Measurements from ENCODE around the gene NEU4.
"Not testable (repeated sequence)": the region's sequence is repeated elsewhere in the genome, so short reads cannot be mapped to it uniquely, and the experiment has no call there.

The NEU4 gene

DNA sequence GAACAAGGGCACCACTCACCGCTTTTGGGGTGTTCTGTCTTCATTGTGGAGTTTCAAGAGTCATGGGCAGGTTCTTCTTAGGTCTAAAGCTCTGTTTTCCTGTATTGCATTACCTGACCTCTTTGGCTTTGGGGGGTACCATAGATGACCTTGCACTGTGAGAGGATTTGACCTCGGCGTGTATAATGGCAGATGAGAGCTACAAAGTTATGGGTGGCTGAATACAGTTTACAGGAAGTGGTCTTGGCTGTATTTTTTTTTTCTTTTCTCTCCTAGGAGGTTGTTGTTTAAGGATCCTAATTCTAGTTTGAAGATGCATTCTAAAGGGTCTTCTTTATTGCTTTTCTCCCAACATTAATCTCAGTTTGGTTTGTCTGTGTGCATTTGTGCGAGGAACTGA, 20.9 kb upstream of the NEU4 start:
- ChIA-PET POLR2A (interaction anchor here (1.4 kb wide), 1 partner anchor 15 kb away, joined by 3 read pairs; no protein-coding TSS in a partner anchor), CTCF (no interaction called here)

DNA sequence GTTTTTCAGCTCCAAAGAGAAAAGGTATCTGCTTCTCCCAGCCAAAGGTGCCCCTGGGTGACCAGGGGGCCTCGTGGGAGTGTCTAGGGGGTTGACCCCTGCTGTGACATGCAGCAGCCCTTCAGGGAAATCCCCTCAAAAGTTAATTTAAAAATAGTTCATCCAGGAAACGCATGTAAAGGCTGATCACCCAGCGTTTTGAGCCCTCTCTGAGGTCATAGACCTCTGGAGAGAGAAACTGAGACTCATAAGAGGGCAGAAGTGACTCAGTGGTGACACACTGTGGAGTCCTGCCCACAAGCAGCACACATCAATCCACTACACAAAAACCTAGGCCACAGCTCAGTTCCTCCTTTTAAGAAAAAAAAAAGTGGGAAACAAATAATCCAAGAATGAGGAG, 20.4 kb upstream of the NEU4 start:
- POLR2A ChIA-PET = no interaction called here

More for the DNA sequence above, 20.9 kb upstream of the NEU4 start:
- no peak for DNase-seq (ENCODE audit: extremely low spot score)
- no peak for TF ChIP-seq TARDBP (IDR thresholded peaks at IDR 0.05)
- TF ChIP-seq L3MBTL2 (conservative IDR thresholded peaks at IDR 0.05) = no peak
- TF ChIP-seq NFRKB (IDR thresholded peaks at IDR 0.05) = no peak
- TF ChIP-seq LEF1 (IDR thresholded peaks at IDR 0.05; ENCODE audit: borderline replicate concordance) = no peak
- TF ChIP-seq FOXA1 (IDR thresholded peaks at IDR 0.05) = no peak

DNA sequence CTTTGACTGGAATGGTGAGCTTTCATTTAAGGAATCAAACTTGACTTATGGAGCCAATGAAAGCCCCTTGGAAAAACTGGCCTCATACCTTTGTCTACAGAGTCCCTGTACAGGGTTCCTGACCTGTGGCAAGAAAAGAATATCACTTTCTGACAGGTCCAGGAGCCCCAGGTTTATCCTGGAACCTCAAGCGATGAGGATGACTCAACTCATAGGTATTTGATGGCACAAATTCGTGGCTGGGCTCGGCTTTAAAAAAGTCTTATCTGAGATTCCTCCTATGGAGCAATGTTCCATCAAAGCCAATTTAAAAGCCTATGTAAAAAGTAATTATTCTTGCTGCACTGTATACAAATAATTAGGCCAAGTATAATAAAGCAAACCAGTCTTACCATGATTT, 17.6 kb upstream of the NEU4 start:
- POLR2A ChIA-PET; CTCF ChIA-PET; DNase-seq (ENCODE audit: extremely low spot score): not testable (repeated sequence)

More for the DNA sequence above, 20.4 kb upstream of the NEU4 start:
- no peak for DNase-seq (ENCODE audit: extremely low spot score)
- no peak for TF ChIP-seq SP1 (IDR thresholded peaks at IDR 0.05)
- TF ChIP-seq LEF1 (IDR thresholded peaks at IDR 0.05; ENCODE audit: borderline replicate concordance) = no peak
- TF ChIP-seq ARNT (IDR thresholded peaks at IDR 0.05) = no peak
- TF ChIP-seq HDGF (IDR thresholded peaks at IDR 0.05; ENCODE audit: borderline replicate concordance) = no peak
- TF ChIP-seq, protein P1, sequence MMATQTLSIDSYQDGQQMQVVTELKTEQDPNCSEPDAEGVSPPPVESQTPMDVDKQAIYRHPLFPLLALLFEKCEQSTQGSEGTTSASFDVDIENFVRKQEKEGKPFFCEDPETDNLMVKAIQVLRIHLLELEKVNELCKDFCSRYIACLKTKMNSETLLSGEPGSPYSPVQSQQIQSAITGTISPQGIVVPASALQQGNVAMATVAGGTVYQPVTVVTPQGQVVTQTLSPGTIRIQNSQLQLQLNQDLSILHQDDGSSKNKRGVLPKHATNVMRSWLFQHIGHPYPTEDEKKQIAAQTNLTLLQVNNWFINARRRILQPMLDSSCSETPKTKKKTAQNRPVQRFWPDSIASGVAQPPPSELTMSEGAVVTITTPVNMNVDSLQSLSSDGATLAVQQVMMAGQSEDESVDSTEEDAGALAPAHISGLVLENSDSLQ (IDR thresholded peaks at IDR 0.05) = no peak
- no peak for TF ChIP-seq FOXM1 (IDR thresholded peaks at IDR 0.05; ENCODE audit: borderline replicate concordance)
- no peak for TF ChIP-seq FOXK2 (IDR thresholded peaks at IDR 0.05)
- no peak for TF ChIP-seq NFRKB (IDR thresholded peaks at IDR 0.05)
- no peak for TF ChIP-seq SUZ12 (IDR thresholded peaks at IDR 0.05)
- TF ChIP-seq TARDBP (IDR thresholded peaks at IDR 0.05) = no peak
- no peak for TF ChIP-seq BHLHE40 (IDR thresholded peaks at IDR 0.05; ENCODE audit: borderline replicate concordance)
- no peak for TF ChIP-seq CTBP1 (IDR thresholded peaks at IDR 0.05; ENCODE audit: borderline replicate concordance)
- no peak for TF ChIP-seq L3MBTL2 (conservative IDR thresholded peaks at IDR 0.05)
- no peak for TF ChIP-seq FOXA1 (IDR thresholded peaks at IDR 0.05)
- no peak for TF ChIP-seq ELF4 (IDR thresholded peaks at IDR 0.05)
- no peak for TF ChIP-seq ZNF384 (IDR thresholded peaks at IDR 0.05)
- CTCF ChIA-PET = no interaction called here

DNA sequence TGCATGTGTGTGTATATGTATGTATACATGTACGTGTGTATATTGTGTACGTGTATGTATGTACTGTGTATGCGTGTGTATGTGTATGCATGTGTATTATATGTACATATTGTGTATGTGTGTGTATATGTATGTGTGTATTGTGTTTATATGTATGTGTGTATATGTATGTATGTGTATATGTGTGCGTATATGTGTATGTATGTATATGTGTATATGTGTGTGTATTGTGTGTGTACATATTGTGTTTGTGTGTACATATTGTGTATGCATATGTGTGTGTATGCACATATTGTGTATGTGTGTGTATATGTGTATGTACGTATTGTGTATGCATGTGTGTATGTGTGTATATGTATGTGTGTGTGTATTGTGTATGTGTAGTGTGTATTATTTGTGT, 15.6 kb upstream of the NEU4 start:
- ChIA-PET POLR2A (no interaction called here), CTCF (no interaction called here)
- no peak for DNase-seq (ENCODE audit: extremely low spot score)
- no peak for TF ChIP-seq BHLHE40 (IDR thresholded peaks at IDR 0.05; ENCODE audit: borderline replicate concordance)
- TF ChIP-seq ZNF384 (IDR thresholded peaks at IDR 0.05) = 0 out of 2 replicates have a peak, but pooled peaks have one; percentile 14
- peak; percentile 32; the same call in 1 of the 2 replicates for TF ChIP-seq TARDBP (IDR thresholded peaks at IDR 0.05)

- ChIA-PET CTCF (no interaction called here), POLR2A (no interaction called here)
- DNase-seq (ENCODE audit: extremely low spot score) = no peak
- TF ChIP-seq CTBP1 (IDR thresholded peaks at IDR 0.05; ENCODE audit: borderline replicate concordance) (no peak), BHLHE40 (IDR thresholded peaks at IDR 0.05; ENCODE audit: borderline replicate concordance) (no peak), FOXA1 (IDR thresholded peaks at IDR 0.05) (no peak), SP1 (IDR thresholded peaks at IDR 0.05) (no peak), ELF4 (IDR thresholded peaks at IDR 0.05) (no peak), LEF1 (IDR thresholded peaks at IDR 0.05; ENCODE audit: borderline replicate concordance) (no peak), FOXM1 (IDR thresholded peaks at IDR 0.05; ENCODE audit: borderline replicate concordance) (no peak), NFRKB (IDR thresholded peaks at IDR 0.05) (no peak), SUZ12 (IDR thresholded peaks at IDR 0.05) (no peak), TARDBP (IDR thresholded peaks at IDR 0.05) (no peak), FOXK2 (IDR thresholded peaks at IDR 0.05) (no peak), L3MBTL2 (conservative IDR thresholded peaks at IDR 0.05) (no peak), HDGF (IDR thresholded peaks at IDR 0.05; ENCODE audit: borderline replicate concordance) (no peak)
- TF ChIP-seq, protein P1 (IDR thresholded peaks at IDR 0.05) = no peak
These were observed 14.7 kb upstream of the NEU4 start for GRCh38 chr2:241794250-241794823.

DNA sequence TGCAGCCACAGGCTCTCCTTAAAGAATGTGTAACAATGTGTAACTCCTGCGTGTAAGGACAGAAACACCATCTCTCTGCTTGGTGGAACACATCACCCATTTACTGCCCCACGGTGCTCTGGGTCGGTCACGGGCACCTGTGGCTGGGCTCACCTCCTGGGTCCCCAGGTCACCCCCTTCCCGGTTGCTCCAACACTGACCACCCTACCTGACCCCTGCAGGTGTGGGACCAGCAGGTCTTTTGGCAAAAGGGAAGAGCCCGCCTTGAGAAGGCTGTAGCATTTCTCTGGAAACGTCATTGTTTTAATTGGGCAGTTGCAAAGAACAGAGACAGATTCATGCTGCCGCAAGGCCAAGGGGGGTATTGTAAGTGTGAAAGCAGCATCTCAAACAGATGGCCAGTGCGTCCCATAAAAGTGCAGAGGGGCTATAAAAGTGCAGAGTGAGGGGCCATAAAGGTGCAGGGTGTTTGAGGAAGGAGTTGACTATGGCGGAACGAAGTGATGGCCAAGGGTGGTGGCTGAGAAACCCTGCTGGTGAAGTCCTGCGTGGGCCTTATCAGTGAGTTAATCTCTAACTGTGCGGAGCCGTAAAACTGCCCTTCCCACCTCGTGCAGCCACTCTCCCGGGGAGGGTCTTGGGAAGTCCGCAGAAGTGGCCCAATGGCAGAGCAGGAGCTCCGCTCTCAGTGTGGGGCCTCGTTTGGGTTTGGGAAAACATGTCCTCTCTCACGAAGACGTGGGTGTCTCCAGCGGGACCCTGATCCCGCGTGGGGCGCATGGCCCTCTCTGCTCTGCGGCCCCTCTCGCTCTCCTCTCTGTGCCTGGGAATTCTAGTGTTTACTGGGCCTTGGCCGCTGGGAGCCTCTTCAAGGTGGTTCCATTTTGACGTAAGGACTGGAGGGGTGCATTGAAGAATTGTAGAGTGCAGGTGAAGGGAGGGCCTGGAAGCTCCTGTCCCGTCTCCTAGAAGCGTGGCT, 13.7 kb upstream of the NEU4 start:
- DNase-seq (ENCODE audit: extremely low spot score) = no peak
- CTCF ChIA-PET = no interaction called here
- TF ChIP-seq FOXK2 (IDR thresholded peaks at IDR 0.05) (no peak), ARNT (IDR thresholded peaks at IDR 0.05) (no peak)
- POLR2A ChIA-PET = no interaction called here

DNA sequence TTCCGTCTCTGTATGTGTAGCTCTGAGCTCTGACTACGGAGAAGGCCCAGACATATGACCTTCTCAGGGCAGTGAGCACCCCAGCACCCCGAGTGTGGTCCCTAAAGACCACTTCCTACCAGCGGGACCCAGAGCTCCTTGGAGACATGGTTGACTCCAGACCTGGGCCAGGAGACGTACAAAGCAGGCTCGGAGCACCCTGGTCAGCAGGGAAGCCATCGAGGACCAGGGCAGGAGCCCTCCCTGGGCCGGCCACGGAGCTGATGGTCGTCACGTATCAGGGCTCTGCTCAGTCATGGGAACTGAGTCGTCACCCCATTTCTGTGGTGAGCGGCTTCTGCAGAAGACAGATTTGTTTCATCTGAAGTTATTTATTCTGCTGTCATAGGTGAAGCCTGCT, 12.8 kb upstream of the NEU4 start:
- TF ChIP-seq, protein P1 (IDR thresholded peaks at IDR 0.05) = no peak
- no peak for TF ChIP-seq FOXA1 (IDR thresholded peaks at IDR 0.05)
- no peak for TF ChIP-seq HDGF (IDR thresholded peaks at IDR 0.05; ENCODE audit: borderline replicate concordance)
- no peak for TF ChIP-seq LEF1 (IDR thresholded peaks at IDR 0.05; ENCODE audit: borderline replicate concordance)
- no peak for TF ChIP-seq CTBP1 (IDR thresholded peaks at IDR 0.05; ENCODE audit: borderline replicate concordance)
- CTCF ChIA-PET = no interaction called here
- DNase-seq (ENCODE audit: extremely low spot score) = no peak
- POLR2A ChIA-PET = no interaction called here

Data from HEK293T (cell line).